SJSA1 (cell line): ENCODE data around the gene RRP9. TPM values are rescaled to one million over a fixed set of nuclear protein-coding genes. Genes with fewer than 3 reads are reported as not detected.
"Not testable (repeated sequence)": the region's sequence is repeated elsewhere in the genome, so short reads cannot be mapped to it uniquely, and the experiment has no call there.

ENCODE experiments used
- DNase-seq, 2 experiments: peaks; one replicate each; pipeline ENCODE4 v3.0.0-alpha.2; 2015 to 2020; ENCODE audit warnings: low spot score in 2 of 2, low read depth in 1 of 2
- H3K27ac ChIP-seq: fragments of 250-450 bp; sonication (Bioruptor Pico); 2 replicates; pipeline ENCODE4 v1.5.1; 2020; ENCODE audit warnings: mild to moderate bottlenecking, moderate library complexity
- H3K27me3 ChIP-seq: fragments of 250-450 bp; sonication (Bioruptor Pico); replicated peaks from 2 replicates; pipeline ENCODE4 v1.5.1; 2020; ENCODE audit warnings: mild to moderate bottlenecking, moderate library complexity
- H3K36me3 ChIP-seq: fragments of 250-450 bp; sonication (Bioruptor Pico); 2 replicates; pipeline ENCODE4 v1.5.1; 2020; ENCODE audit warnings: mild to moderate bottlenecking
- H3K4me1 ChIP-seq: fragments of 250-450 bp; sonication (Bioruptor Pico); replicated peaks from 2 replicates; pipeline ENCODE4 v1.6.1; 2021; ENCODE audit warnings: mild to moderate bottlenecking
- H3K4me3 ChIP-seq: fragments of 250-450 bp; sonication (Bioruptor Pico); 2 replicates; pipeline ENCODE4 v1.5.1; 2020; ENCODE audit warnings: mild to moderate bottlenecking
- H3K9me3 ChIP-seq: fragments of 250-450 bp; sonication (Bioruptor Pico); replicated peaks from 2 replicates; pipeline ENCODE4 v1.5.1; 2020; ENCODE audit warnings: mild to moderate bottlenecking
- total RNA-seq: library from RNA; depleted of rRNA; stranded (reverse); fragments of >200 nt; shearing (Covaris generic); gene quantifications from 2 replicates; pipeline ENCODE4 v1.2.3, GENCODE V29; 2014; rRNA removed

The RRP9 gene
- total RNA-seq = 41.0 and 45.5 TPM in 2 replicates

DNA sequence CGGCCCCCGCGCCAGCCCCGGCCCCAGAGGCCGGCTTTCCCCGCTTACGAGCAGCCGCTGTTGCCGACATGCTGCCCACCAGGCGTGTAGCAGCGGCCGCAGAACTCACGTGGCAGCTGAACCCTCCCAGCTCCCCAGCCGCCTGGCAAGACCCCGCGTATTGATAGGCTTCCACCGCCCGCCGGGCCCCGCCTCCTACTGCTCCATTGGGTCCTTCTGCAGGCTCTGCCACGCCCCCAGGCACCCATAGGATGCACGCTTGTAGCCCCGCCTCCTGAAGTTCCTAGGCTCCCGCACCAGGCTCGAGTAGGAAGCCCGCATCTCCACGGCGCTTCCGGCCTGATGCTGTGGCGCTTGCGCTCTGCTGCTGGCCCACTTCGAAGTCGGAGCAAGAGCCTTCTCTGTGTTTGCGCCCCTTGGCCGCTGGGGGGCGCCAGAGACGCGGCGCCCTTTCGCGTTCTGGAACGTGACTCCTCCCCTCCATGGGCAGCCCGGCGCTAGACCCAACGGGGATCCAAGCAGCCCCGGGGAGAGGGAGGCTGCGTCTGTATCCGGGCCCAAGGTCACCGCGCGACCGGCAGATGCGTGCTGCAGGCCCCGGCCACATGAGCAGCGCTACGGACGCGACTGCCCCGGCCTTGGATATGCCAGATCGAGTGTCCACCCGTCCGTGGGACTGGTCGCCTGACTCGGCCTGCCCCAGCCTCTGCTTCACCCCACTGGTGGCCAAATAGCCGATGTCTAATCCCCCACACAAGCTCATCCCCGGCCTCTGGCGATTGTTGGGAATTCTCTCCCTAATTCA lies at the start of gene RRP9, which contains the start of gene PARP3:
Gene RRP9 (minus strand): TSS at position 107 of the 805 bp plus-strand sequence. CDS start 37 bp downstream, at position 70.
Gene PARP3 (plus strand): TSS at position 566 of the 805 bp plus-strand sequence. CDS start 993 bp downstream, outside the sequence.
- peaks cover 21% of the 10 kb centered on the region for H3K4me1 ChIP-seq
- peak; percentile 98 to 99 for DNase-seq

GRCh38 chr3:51990501-51990971 lies 48.8 kb upstream of the RRP9 start:
- H3K4me1 ChIP-seq, H3K27me3 ChIP-seq, DNase-seq: not testable (repeated sequence)

More for the DNA sequence above, at the start of gene RRP9, which contains the start of gene PARP3:
- no peaks in the 10 kb centered on the region for H3K9me3 ChIP-seq
- H3K27me3 ChIP-seq = no peaks in the 10 kb centered on the region
- peak within 1 kb of the TSS; percentile 58 for H3K4me3 ChIP-seq
- H3K27ac ChIP-seq = peak within 1 kb of the TSS; percentile 87
- peaks cover 16% of the 10 kb centered on the region for H3K36me3 ChIP-seq

DNA sequence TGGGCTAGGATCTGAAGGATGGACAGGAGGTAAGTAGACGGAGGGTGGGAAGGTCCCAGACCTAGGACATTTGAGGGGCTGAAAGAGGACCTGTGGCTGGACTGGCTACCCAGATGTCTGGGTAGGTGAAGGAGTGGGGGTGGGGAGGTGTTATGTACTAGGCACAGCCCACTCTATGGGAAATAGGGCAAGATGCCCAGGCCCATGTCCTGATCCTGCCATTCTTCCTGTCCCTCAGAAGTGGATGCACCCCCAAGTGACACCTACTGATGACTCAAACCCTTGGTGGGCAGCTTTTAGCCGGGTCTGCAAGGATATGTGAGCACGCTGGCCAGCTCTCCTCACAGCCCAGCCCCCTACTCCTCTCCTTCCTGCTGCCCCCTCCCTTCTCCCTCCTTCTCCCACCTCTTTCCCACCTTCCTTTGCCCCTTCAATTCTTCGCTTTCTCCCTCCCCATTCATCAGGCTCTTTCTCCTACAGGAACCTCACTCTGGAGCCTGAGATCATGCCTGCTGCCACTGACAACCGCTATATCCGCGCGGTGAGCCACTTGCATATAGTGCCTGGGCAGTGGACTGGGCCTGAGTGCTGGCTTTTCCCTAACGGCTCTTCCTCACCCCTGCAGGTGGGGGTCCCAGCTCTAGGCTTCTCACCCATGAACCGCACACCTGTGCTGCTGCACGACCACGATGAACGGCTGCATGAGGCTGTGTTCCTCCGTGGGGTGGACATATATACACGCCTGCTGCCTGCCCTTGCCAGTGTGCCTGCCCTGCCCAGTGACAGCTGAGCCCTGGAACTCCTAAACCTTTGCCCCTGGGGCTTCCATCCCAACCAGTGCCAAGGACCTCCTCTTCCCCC lies 46.8 kb upstream of the RRP9 start:
- Histone ChIP-seq H3K9me3 (no peaks in the 10 kb centered on the region), H3K27ac (no peak overlapping the region), H3K27me3 (no peaks in the 10 kb centered on the region), H3K4me1 (peaks cover 5% of the 10 kb centered on the region), H3K4me3 (no peak overlapping the region), H3K36me3 (peaks cover 24% of the 10 kb centered on the region)
- no peak for DNase-seq

More at GRCh38 chr3:51990501-51990971, 48.8 kb upstream of the RRP9 start:
- H3K27ac ChIP-seq, H3K4me3 ChIP-seq, H3K9me3 ChIP-seq: not testable (repeated sequence)
- H3K36me3 ChIP-seq = peaks cover 43% of the 10 kb centered on the region

DNA sequence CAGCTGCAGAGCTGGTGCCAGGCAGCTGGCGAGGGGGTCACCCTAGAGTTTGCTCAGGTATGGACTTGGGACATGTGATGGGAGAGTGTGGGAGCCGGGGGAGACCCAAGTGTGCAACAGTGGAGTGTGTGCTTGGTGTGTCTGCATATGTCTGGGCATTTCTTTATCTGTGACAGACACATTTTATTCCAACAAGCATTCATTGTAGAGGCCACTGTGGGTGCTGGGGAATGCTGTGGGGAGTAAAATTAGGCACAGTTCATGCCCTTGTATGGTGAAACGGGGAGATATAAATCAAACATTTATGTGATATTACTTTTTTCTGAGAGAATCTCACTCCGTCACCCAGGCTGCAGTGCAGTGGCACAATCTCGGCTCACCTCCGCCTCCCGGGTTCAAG lies 45.9 kb upstream of the RRP9 start:
- no peaks in the 10 kb centered on the region for H3K27me3 ChIP-seq
- no peak for DNase-seq
- H3K27ac ChIP-seq = no peak overlapping the region
- no peaks in the 10 kb centered on the region for H3K9me3 ChIP-seq
- H3K4me3 ChIP-seq = no peak overlapping the region
- H3K36me3 ChIP-seq = peaks cover 15% of the 10 kb centered on the region
- peaks cover 15% of the 10 kb centered on the region for H3K4me1 ChIP-seq

GRCh38 chr3:51986010-51986947 lies 44.6 kb upstream of the RRP9 start:
- Histone ChIP-seq H3K27ac (no peak overlapping the region), H3K36me3 (peaks cover 6% of the 10 kb centered on the region), H3K9me3 (no peaks in the 10 kb centered on the region), H3K27me3 (no peaks in the 10 kb centered on the region), H3K4me1 (peaks cover 22% of the 10 kb centered on the region), H3K4me3 (no peak overlapping the region)
- DNase-seq = no peak

DNA sequence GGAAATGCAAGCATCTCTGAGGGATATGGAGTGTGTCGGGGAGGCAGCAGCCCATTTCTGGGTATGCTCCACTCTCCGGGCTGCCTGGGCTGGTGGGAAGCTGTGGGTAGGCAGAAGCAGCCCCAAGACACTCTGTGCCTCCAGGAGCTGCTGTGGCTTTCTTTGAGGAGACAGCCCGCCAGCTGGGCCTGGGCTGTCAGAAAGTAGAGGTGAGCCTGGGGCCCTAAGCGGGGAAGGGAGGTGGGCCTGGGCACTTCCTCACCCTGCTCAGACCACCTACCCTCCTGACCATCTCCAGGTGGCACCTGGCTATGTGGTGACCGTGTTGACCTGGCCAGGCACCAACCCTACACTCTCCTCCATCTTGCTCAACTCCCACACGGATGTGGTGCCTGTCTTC lies 43.4 kb upstream of the RRP9 start:
- peaks cover 22% of the 10 kb centered on the region for H3K4me1 ChIP-seq
- H3K9me3 ChIP-seq = no peaks in the 10 kb centered on the region
- H3K36me3 ChIP-seq = peaks cover 8% of the 10 kb centered on the region
- H3K27ac ChIP-seq = no peak overlapping the region
- H3K4me3 ChIP-seq = no peak overlapping the region
- H3K27me3 ChIP-seq = no peaks in the 10 kb centered on the region
- DNase-seq = no peak

DNA sequence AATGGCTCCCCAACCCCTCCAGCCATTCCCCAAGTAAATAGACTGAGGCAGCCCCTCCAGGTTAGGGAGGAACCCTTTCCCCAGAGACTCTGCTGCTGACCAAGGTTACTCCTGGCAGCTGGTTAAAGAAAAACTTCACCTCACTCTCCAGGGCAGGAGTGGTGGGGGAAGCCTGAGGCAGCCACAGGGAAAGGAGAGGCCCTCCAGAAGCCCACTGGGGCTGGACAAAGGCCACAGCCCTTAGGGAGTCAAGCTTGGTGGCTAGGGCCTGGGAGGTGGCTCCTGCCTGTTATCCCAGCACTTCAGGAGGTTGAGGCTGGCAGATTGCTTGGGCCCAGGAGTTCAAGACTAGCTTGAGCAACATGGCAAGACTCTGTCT lies 42.6 kb upstream of the RRP9 start:
- peaks cover 8% of the 10 kb centered on the region for H3K36me3 ChIP-seq
- DNase-seq = no peak
- no peak overlapping the region for H3K27ac ChIP-seq
- H3K4me1 ChIP-seq = peaks cover 22% of the 10 kb centered on the region
- H3K27me3 ChIP-seq = no peaks in the 10 kb centered on the region
- no peak overlapping the region for H3K4me3 ChIP-seq
- no peaks in the 10 kb centered on the region for H3K9me3 ChIP-seq

GRCh38 chr3:51983578-51984268 lies 42.0 kb upstream of the RRP9 start:
- Histone ChIP-seq H3K27me3 (no peaks in the 10 kb centered on the region), H3K27ac (peak overlapping the region; percentile 83), H3K36me3 (peaks cover 8% of the 10 kb centered on the region), H3K4me3 (peak overlapping the region; percentile 54), H3K9me3 (no peaks in the 10 kb centered on the region), H3K4me1 (peaks cover 22% of the 10 kb centered on the region)
- DNase-seq = no peak

DNA sequence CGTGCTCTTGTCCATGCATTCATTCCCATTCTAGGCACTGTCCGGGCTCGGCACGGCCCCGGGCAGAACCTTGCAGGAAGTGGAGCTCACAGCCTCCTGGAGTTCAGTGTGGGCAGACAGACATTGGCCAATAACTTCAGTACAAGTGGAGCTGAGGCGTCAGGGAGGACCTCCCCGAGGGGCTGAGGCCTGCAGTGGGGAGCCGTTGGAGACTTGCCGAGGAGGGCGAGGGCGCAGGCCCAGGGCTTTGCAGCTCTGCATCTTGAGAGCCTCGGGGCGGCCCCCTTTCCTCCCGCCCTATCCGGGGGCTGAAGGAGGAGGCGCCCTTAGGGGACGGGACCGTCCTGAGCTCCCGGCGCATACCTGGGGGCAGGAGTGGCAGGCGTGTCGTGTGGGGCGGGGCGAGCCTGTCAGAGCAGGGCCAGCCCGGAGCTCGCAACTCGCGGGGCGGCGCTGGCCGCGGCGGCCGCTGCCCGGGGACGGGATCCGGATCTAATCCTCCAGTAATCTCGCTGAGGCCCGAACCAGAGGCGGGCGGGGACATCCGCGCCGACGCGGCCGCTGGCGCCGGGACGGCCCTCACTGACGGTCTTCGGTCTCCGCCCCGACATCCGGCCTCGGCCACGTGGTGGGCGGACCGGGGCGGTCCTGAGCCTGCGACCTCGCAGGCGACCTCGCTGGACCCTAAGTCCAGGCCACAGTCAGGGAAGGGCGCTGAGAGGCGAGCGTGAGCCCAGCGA lies 41.3 kb upstream of the RRP9 start, which contains the start of gene ACY1:
Gene ACY1 (plus strand): TSS at position 698 of the 740 bp plus-strand sequence. CDS start 530 bp downstream, outside the sequence.
- Histone ChIP-seq H3K4me1 (peaks cover 22% of the 10 kb centered on the region), H3K9me3 (no peaks in the 10 kb centered on the region), H3K27ac (peak within 1 kb of the TSS; percentile 83), H3K4me3 (peak within 1 kb of the TSS; percentile 54), H3K27me3 (no peaks in the 10 kb centered on the region), H3K36me3 (peaks cover 8% of the 10 kb centered on the region)
- DNase-seq = peak; percentile 76 to 83

DNA sequence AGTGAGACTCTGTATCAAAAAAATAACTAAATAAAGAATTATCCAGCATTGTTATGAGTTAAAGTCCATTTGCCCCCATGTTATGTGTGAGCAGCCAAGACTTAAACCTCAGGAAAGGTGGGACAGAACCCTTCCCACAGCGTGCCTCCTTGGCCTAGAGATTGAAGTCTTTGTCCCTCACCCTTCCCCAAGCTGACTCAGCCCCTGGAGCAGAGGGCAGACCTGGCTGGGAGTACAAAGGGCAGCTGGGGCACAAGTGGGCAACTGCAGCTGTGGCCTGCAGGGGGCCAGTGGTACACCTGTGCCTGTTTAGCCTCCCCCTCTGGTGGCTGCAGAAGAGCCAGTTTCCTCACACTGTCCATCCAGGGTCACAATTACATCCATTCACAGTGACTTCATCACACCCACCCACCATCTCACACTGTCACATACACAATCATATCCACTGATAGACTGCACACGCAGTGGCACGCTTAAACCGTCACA lies 40.7 kb upstream of the RRP9 start:
- Histone ChIP-seq H3K9me3 (no peaks in the 10 kb centered on the region), H3K27me3 (no peaks in the 10 kb centered on the region), H3K27ac (peak overlapping the region; percentile 83), H3K4me1 (peaks cover 22% of the 10 kb centered on the region), H3K4me3 (peak overlapping the region; percentile 54), H3K36me3 (peaks cover 8% of the 10 kb centered on the region)
- DNase-seq = no peak

GRCh38 chr3:51980253-51980652 lies 38.5 kb upstream of the RRP9 start:
- H3K27ac ChIP-seq = no peak overlapping the region
- H3K27me3 ChIP-seq = no peaks in the 10 kb centered on the region
- peaks cover 28% of the 10 kb centered on the region for H3K4me1 ChIP-seq
- H3K36me3 ChIP-seq = peaks cover 8% of the 10 kb centered on the region
- no peak overlapping the region for H3K4me3 ChIP-seq
- no peaks in the 10 kb centered on the region for H3K9me3 ChIP-seq
- DNase-seq = no peak

DNA sequence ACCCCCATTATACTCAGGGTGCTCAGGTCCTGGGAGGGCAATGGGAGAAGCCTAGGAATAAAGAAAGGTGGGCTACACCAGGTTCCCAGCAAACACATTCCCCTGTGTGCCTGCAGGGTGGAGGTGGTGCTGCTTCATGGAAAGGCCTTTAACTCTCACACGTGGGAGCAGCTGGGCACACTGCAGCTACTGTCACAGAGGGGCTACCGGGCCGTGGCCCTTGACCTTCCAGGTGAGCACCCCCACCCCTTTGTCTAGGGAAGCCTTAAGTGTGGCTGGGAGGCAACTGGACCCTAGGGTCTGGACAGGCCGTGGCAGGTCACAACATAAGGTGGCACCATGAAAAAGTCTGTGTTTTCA lies 36.4 kb upstream of the RRP9 start:
- H3K4me3 ChIP-seq = no peak overlapping the region
- DNase-seq = no peak
- H3K27ac ChIP-seq = no peak overlapping the region
- H3K27me3 ChIP-seq = no peaks in the 10 kb centered on the region
- peaks cover 8% of the 10 kb centered on the region for H3K36me3 ChIP-seq
- peaks cover 37% of the 10 kb centered on the region for H3K4me1 ChIP-seq
- H3K9me3 ChIP-seq = no peaks in the 10 kb centered on the region
